NCI-H2029 treated with DMSO at 0.1 percent for 48 hours (cell line): ENCODE results near the gene HDAC3.

ENCODE experiments used
- DNase-seq: peaks from one replicate; lab custom pipeline; 2025; lab: John Stamatoyannopoulos, UW

HDAC3 gene

DNA sequence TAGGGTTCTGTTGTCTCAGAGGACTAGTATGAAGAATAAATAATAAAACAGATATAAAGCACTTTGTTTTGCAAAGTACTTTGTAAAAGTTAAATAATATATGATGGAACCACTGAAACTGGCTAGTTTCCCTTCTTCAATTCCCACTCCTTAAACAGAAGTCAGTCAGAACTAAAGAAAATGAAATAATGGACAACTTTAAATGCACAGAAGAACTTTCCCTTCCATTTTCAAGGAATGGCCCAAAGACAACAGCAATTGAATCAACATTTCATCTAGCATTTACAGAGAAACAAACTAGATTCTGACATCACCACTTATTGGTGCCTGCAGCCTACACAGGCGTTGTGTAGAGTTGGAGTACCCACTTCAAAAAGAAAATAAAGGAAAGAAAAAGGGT is 34.0 kb downstream of the HDAC3 start:
- no peak for DNase-seq

DNA sequence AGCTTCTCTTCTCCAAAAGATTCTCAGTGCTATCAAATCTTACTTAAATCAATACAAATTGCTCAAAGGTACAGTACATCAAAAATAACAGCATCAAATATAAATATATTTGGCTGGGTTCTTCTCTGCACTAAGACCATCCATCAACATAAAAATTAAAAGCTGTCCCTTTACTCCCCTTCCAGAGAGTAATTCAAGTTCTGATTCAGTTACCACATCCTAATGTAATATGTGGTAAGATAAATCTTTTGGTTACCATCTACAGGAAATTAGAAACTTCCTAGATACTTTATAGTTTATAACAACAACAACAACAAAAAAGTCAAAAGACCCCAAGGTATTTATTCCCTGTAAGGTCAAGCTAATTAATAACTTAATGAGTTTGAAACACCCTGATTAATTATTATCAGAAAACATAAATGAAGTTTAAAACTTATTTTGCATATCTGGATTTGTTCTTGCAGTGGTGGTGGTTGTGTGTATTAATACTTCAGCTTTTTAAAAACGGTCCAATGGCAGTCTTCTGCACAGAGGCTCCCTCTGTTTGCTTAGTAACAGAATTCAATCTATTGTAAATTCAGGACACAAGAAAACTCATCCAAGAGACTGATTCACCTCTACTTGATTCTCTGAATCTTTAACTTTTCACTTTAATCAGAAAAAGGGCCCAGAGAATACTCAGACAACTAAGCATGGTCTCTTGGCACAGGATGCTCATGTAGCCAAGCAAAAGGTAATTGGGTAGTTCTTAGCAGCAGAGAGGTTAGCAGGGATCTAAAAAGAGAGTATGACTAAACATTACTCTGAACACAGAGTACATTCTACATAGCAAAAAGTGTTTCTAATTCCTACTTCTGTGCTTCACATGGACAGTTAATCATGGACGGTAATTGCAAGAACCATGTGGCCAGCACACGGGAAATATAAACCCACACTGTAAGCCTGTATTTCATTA is 38.0 kb downstream of the HDAC3 start:
- DNase-seq = no peak

DNA sequence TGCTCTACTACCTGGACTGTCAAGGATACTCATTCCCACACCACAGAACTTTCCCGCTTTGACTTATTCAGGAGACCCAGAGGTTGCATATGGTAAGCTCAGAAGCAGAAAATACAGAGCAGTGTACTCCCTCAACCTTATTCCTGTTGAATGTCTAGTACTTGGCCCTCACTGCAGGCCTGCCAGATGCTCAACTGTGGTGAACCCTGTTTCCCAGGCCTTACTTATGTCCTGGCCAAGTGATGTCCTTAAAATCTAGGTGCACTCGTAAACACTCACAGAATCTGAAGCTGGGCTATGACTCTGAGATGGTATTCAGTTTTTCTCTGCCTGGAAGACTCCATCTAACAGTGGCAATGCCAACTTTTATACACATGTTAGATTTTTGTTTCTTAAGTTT is 38.8 kb downstream of the HDAC3 start:
- no peak for DNase-seq

DNA sequence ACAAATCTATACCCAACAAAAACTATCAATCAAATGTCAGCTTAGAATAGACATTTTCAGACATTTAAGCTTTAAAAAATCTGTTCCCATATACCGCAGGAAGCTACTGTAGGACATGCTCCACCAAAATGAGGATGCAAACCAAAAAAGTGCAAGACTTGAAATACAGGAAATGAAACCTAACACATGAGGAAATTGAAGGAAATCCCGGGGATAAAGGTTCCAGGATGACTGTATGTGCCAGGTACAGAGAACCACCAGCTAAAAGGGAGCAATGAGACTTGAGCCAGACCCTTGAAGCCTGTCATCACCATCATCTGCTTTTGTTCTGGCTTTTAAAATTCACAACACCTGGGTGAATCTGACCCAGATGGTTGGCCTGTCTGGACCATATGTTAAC is 39.3 kb downstream of the HDAC3 start:
- no peak for DNase-seq

DNA sequence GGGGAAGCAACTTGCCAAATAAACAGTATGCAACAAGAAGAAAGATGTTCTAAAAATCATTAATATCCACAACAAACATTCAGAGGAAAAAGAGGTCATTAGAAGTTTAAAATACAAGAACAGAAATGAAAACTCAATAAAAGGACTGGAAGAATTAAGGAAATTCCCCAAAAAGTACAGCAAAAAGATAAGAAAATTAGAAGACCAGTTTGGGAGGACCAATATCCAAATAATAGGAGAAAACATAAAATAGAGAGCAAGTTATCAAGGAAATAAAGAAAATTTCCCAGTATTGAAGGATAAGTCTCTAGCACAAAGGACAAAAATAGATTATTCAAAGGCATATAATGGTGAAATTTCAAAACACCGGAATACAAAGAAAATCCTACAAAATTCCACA is 39.8 kb downstream of the HDAC3 start:
- DNase-seq = no peak

DNA sequence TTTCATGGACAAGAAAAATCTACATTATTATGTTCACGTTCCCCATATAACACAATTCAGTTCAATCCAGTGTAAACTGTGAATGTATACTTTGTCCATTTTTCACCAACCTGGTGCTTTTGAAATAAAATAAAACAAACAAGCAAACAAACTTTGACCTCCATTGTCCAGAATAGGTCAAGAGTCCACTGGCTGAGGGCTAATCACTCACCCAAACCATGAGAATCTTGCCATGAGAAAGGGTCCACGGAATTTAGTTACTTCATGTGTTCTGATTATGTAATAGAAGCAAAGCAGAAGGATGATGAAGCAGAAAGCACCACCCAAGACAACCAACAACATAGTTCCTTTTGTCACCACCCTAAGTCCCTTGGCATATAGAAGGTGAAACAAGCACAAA is 46.5 kb downstream of the HDAC3 start:
- DNase-seq = no peak

DNA sequence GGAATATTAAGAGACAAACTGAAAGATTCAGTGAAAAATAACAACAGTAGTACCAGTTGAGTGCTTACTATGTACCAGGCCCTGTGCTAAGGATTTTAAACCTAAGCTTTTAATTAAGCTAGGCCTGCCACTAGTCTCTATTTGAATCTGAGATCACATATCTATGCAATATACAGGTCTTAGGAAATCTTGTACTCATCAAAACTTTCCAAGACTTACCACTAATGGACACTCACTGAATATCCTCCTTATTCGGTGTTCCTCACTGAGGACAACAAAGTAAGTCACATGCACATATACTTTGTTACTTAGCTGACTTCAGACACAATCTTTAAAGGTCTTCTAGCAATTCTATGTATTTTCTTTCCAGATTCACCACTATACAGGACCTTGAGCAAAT is 50.4 kb downstream of the HDAC3 start:
- DNase-seq = no peak

DNA sequence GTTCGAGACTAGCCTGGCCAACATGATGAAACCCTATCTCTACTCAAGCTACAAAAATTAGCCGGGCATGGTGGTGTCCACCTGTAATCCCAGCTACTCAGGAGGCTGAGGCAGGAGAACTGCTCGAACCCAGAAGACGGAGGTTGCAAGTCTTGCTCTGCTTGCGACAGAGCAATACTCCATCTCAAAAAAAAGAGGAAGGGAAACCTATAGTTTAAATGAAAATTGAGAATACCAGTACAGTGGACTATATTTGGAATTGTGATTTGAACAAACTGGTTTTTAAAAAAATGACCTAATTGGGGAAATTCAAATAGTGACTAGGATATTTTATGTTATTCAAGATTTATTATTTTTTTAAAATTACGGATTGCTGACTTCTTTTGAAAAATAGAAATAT is 51.1 kb downstream of the HDAC3 start:
- no peak for DNase-seq

DNA sequence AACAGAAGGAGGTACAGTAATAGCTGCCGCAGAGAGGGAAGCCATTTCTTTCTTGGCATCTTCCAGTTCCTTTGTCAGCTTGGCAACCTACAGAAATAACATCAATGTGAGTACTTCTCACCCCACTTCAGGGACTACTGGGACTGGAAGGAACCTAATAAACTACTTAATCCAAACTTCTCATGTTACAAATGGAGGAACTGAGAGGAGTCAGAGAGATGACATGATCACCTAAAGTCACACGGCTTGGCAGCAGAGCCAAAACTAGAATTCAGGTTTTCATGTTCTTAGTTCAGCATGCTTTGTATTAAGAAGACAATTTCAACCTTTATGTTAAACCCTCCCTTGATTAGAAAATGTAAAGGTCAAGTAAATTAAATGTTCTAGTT is 62.5 kb downstream of the HDAC3 start:
- DNase-seq = no peak

DNA sequence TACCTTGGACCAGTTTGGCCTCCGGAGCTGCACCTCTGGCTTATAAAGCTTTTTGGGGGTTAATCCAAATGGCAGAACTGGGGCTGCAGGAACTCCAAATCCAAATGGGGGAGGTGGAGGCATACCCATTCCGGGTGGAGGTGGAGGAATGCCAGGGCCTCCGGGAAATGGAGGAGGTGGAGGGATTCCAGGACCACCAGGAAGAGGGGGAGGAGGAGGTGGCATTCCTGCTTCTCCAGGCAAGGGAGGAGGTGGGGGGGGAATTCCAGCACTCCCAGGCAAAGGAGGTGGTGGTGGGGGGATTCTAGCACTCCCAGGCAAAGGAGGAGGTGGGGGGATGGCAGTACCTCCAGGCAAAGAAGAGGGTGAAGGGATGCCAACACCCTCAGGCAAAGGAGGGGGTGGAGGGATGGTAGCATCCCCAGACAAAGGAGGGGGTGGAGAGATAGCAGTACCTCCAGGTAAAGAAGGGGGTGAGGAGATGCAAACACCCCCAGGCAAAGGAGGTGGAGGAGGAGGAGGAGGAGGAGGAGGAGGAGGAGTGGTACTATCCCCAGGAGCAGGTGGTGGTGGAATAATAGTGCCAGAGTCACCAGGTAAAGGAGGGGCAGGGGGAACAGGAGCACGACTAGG is 63.0 kb downstream of the HDAC3 start:
- DNase-seq = no peak
